Smooth muscle cell (in vitro differentiated cells): Measurements from ENCODE around the gene ZNF181. TPM values are rescaled to one million over a fixed set of nuclear protein-coding genes. Genes with fewer than 3 reads are reported as not detected.

Experiments
- DNase-seq: peaks from one replicate; lab custom pipeline; 2025; ENCODE audit not compliant: unreplicated experiment; lab: John Stamatoyannopoulos, UW
- H2AFZ ChIP-seq: fragments of 200-600 bp; sonication (generic); 2 replicates; pipeline ENCODE4 v1.6.0; 2016; ENCODE audit warnings: antibody characterized with exemption, low read depth, mild to moderate bottlenecking
- H3F3A ChIP-seq: fragments of 200-600 bp; sonication (generic); 2 replicates; pipeline ENCODE4 v1.6.0; 2017; ENCODE audit warnings: antibody characterized with exemption, low read depth
- H3K27ac ChIP-seq: fragments of 200-600 bp; sonication (generic); 2 replicates; pipeline ENCODE4 v1.5.1; 2016; ENCODE audit warnings: low read depth, mild to moderate bottlenecking
- H3K27me3 ChIP-seq: fragments of 200-600 bp; sonication (generic); 2 replicates; pipeline ENCODE4 v1.6.1; 2016; ENCODE audit warnings: low read depth, mild to moderate bottlenecking
- H3K36me3 ChIP-seq: fragments of 200-600 bp; sonication (generic); 2 replicates; pipeline ENCODE4 v1.5.1; 2016; ENCODE audit warnings: low read depth
- H3K4me1 ChIP-seq: fragments of 200-600 bp; sonication (generic); 2 replicates; pipeline ENCODE4 v1.5.1; 2016; ENCODE audit warnings: low read depth
- H3K4me2 ChIP-seq: fragments of 200-600 bp; sonication (generic); 2 replicates; pipeline ENCODE4 v1.6.0; 2016; ENCODE audit warnings: mild to moderate bottlenecking
- H3K4me3 ChIP-seq: fragments of 200-600 bp; sonication (generic); 2 replicates; pipeline ENCODE4 v1.5.1; 2016; ENCODE audit warnings: mild to moderate bottlenecking
- H3K79me2 ChIP-seq: fragments of 200-600 bp; sonication (generic); 2 replicates; pipeline ENCODE4 v1.6.0; 2016; ENCODE audit warnings: low read depth, mild to moderate bottlenecking
- H3K9ac ChIP-seq: fragments of 200-600 bp; sonication (generic); 2 replicates; pipeline ENCODE4 v1.6.0; 2016; ENCODE audit warnings: low read depth
- H3K9me3 ChIP-seq: fragments of 200-600 bp; sonication (generic); replicated peaks from 2 replicates; pipeline ENCODE4 v1.5.1; 2016; ENCODE audit warnings: low read depth
- H4K20me1 ChIP-seq: fragments of 200-600 bp; sonication (generic); 2 replicates; pipeline ENCODE4 v1.6.0; 2016; ENCODE audit warnings: low read depth
- CTCF ChIP-seq: fragments of 200-600 bp; sonication (generic); IDR thresholded peaks from 2 replicates; pipeline ENCODE4 v1.5.1; 2017; ENCODE audit warnings: borderline replicate concordance, mild to moderate bottlenecking, antibody characterized with exemption; ENCODE audit not compliant: insufficient read depth, poor library complexity, severe bottlenecking
- WGBS: methylation state at CpG from one replicate; pipeline ENCODE4 v1.1.7; 2016; ENCODE audit warnings: low lambda C conversion rate; 5-methylcytosine and 5-hydroxymethylcytosine counted together
- polyA plus RNA-seq: library from polyadenylated mRNA; unstranded; fragments of >200 nt; fragmentation: Nextera tagmentation; extraction: Ambion mirVana; gene quantifications from 2 replicates; pipeline ENCODE4 v1.2.1, GENCODE V29; 2016
- total RNA-seq: library from RNA; depleted of rRNA; stranded (reverse); fragments of >200 nt; gene quantifications from 2 replicates; pipeline ENCODE4 v1.2.3, GENCODE V29; 2014

Gene ZNF181
- total and polyA plus RNA-seq, 2 experiments from 2014 or later: 4.1 to 9.7 TPM

GRCh38 chr19:34688592-34688991 is 45.5 kb upstream of the ZNF181 start:
- Histone ChIP-seq H3K9ac (no peak overlapping the region), H3K4me1 (no peaks in the 10 kb centered on the region), H3K4me3 (no peak overlapping the region), H3K36me3 (peaks cover 15% of the 10 kb centered on the region), H2AFZ (no peak overlapping the region), H3K27me3 (no peaks in the 10 kb centered on the region), H3K9me3 (peaks cover 11% of the 10 kb centered on the region), H3K79me2 (no peaks in the 10 kb centered on the region), H4K20me1 (no peaks in the 10 kb centered on the region), H3K27ac (no peak overlapping the region), H3F3A (no peaks in the 10 kb centered on the region), H3K4me2 (no peak overlapping the region)
- no peak for DNase-seq
- 100% methylated on average over 1 of the region's 1 CpG for WGBS
- TF ChIP-seq CTCF: no peak

- Histone ChIP-seq H3K9ac (no peak overlapping the region), H3K4me2 (no peak overlapping the region), H3K9me3 (peaks cover 11% of the 10 kb centered on the region), H3K36me3 (no peaks in the 10 kb centered on the region), H3K27ac (no peak overlapping the region), H3K79me2 (no peaks in the 10 kb centered on the region), H3F3A (no peaks in the 10 kb centered on the region), H3K4me3 (no peak overlapping the region), H2AFZ (no peak overlapping the region), H3K27me3 (no peaks in the 10 kb centered on the region), H3K4me1 (no peaks in the 10 kb centered on the region), H4K20me1 (no peaks in the 10 kb centered on the region)
- no peak for DNase-seq
- whole genome bisulfite sequencing: 79% methylated on average over 3 of the region's 3 CpGs
- no peak for TF ChIP-seq CTCF
Measured at GRCh38 chr19:34690372-34690771, 43.7 kb upstream of the ZNF181 start.

- Histone ChIP-seq H3K4me3 (no peak overlapping the region), H3K27ac (no peak overlapping the region), H3K79me2 (no peaks in the 10 kb centered on the region), H3K27me3 (no peaks in the 10 kb centered on the region), H3K4me1 (no peaks in the 10 kb centered on the region), H3K9ac (no peak overlapping the region), H3F3A (no peaks in the 10 kb centered on the region), H2AFZ (no peak overlapping the region), H3K9me3 (no peaks in the 10 kb centered on the region), H3K4me2 (no peak overlapping the region), H3K36me3 (no peaks in the 10 kb centered on the region), H4K20me1 (no peaks in the 10 kb centered on the region)
- no peak for TF ChIP-seq CTCF
- WGBS: 62% methylated on average over 2 of the region's 2 CpGs
- DNase-seq: no peak
Measured at GRCh38 chr19:34692549-34692948, 41.5 kb upstream of the ZNF181 start.

GRCh38 chr19:34707661-34708060 is 26.4 kb upstream of the ZNF181 start:
- no peaks in the 10 kb centered on the region for H3K9me3 ChIP-seq
- no peaks in the 10 kb centered on the region for H3K79me2 ChIP-seq
- no peak overlapping the region for H2AFZ ChIP-seq
- H3K4me2 ChIP-seq: no peak overlapping the region
- no peak for DNase-seq
- TF ChIP-seq CTCF: no peak
- H3K4me3 ChIP-seq: no peak overlapping the region
- no peaks in the 10 kb centered on the region for H3F3A ChIP-seq
- H3K9ac ChIP-seq: no peak overlapping the region
- no peaks in the 10 kb centered on the region for H3K4me1 ChIP-seq
- H3K27ac ChIP-seq: no peak overlapping the region
- H3K36me3 ChIP-seq: no peaks in the 10 kb centered on the region
- 72% methylated on average over 2 of the region's 2 CpGs for WGBS
- no peaks in the 10 kb centered on the region for H3K27me3 ChIP-seq
- H4K20me1 ChIP-seq: no peaks in the 10 kb centered on the region
